Mesenchymal stem cell (in vitro differentiated cells and primary cell): ENCODE measurements around the gene HSPB3.
A peak's percentile ranks its signal among the peaks of the same experiment; 100 is the strongest.

ENCODE experiments used
- DNase-seq: peaks from one replicate; pipeline ENCODE4 v3.0.0-alpha.2; 2013
- H2AFZ ChIP-seq: one replicate; pipeline ENCODE4 v1.6.1; 2013; ENCODE audit warnings: low read depth, mild to moderate bottlenecking, control low read depth, inconsistent platforms, low read length, moderate library complexity
- H2AK5ac ChIP-seq: 2 replicates; pipeline ENCODE4 v1.6.1; 2013; ENCODE audit warnings: low read length, moderate library complexity, mild to moderate bottlenecking, inconsistent platforms; ENCODE audit not compliant: severe bottlenecking
- H2BK120ac ChIP-seq: one replicate; pipeline ENCODE4 v1.6.1; 2013; ENCODE audit warnings: low read depth, mild to moderate bottlenecking, inconsistent platforms, low read length, moderate library complexity
- H2BK12ac ChIP-seq, 2 experiments: one replicate each; pipeline ENCODE4 v1.6.1; 2013; ENCODE audit warnings: inconsistent platforms in 2 of 2, low read length in 2 of 2, mild to moderate bottlenecking in 2 of 2, moderate library complexity in 2 of 2, control low read depth in 1 of 2
- H2BK15ac ChIP-seq: one replicate; pipeline ENCODE4 v1.6.1; 2013; ENCODE audit warnings: mild to moderate bottlenecking, low read depth, inconsistent platforms; ENCODE audit not compliant: poor library complexity, severe bottlenecking
- H2BK5ac ChIP-seq: 2 replicates; pipeline ENCODE4 v1.6.1; 2013; ENCODE audit warnings: low read depth, mild to moderate bottlenecking, low read length, control low read depth, inconsistent platforms; ENCODE audit not compliant: poor library complexity, severe bottlenecking
- H3K14ac ChIP-seq, 2 experiments: one replicate each; pipeline ENCODE4 v1.6.1; 2013; ENCODE audit warnings: inconsistent platforms in 2 of 2, low read length in 2 of 2, control low read depth in 1 of 2, mild to moderate bottlenecking in 1 of 2, moderate library complexity in 1 of 2
- H3K18ac ChIP-seq, 2 experiments: one replicate each; pipeline ENCODE4 v1.6.1; 2013; ENCODE audit warnings: inconsistent platforms in 2 of 2, low read length in 2 of 2, control low read depth in 1 of 2, low read depth in 1 of 2, mild to moderate bottlenecking in 1 of 2
- H3K23ac ChIP-seq, 2 experiments: one replicate each; pipeline ENCODE4 v1.6.1; 2013; ENCODE audit warnings: inconsistent platforms in 2 of 2, low read length in 2 of 2, mild to moderate bottlenecking in 2 of 2, moderate library complexity in 2 of 2, control low read depth in 1 of 2
- H3K27ac ChIP-seq: 2 replicates; pipeline ENCODE4 v1.5.1; 2013; ENCODE audit warnings: mild to moderate bottlenecking, moderate library complexity, low read length, control low read depth, inconsistent platforms; ENCODE audit not compliant: poor library complexity, severe bottlenecking
- H3K27me3 ChIP-seq, 2 experiments: 2 replicates each; pipeline versions ENCODE4 v1.6.1 to v1.7.0; 2013; ENCODE audit warnings: low read length in 2 of 2, mild to moderate bottlenecking in 2 of 2, moderate library complexity in 2 of 2, control low read depth in 1 of 2, inconsistent platforms in 1 of 2; ENCODE audit not compliant: control insufficient read depth in 1 of 2, insufficient read depth in 1 of 2
- H3K36me3 ChIP-seq, 2 experiments: 2 replicates each; pipeline versions ENCODE4 v1.6.1 to v1.7.0; 2013; ENCODE audit warnings: low read length in 2 of 2, control low read depth in 1 of 2, inconsistent platforms in 1 of 2, low read depth in 1 of 2, mild to moderate bottlenecking in 1 of 2; ENCODE audit not compliant: insufficient read depth in 2 of 2, control insufficient read depth in 1 of 2
- H3K4ac ChIP-seq, 2 experiments: one replicate each; pipeline ENCODE4 v1.6.1; 2013; ENCODE audit warnings: inconsistent platforms in 2 of 2, low read length in 2 of 2, mild to moderate bottlenecking in 2 of 2, moderate library complexity in 2 of 2, control low read depth in 1 of 2, low read depth in 1 of 2
- H3K4me1 ChIP-seq: 2 replicates; pipeline ENCODE4 v1.6.1; 2013; ENCODE audit warnings: low read depth, low read length, control low read depth; ENCODE audit not compliant: control insufficient read depth, insufficient read depth
- H3K4me2 ChIP-seq: 2 replicates; pipeline ENCODE4 v1.6.1; 2013; ENCODE audit warnings: low read length, mild to moderate bottlenecking, inconsistent platforms; ENCODE audit not compliant: poor library complexity, severe bottlenecking
- H3K4me3 ChIP-seq, 2 experiments: 2 replicates each; pipeline versions ENCODE4 v1.5.1 to v1.7.0; 2013; ENCODE audit warnings: low read length in 2 of 2, mild to moderate bottlenecking in 2 of 2, control low read depth in 1 of 2, low read depth in 1 of 2; ENCODE audit not compliant: insufficient read depth in 1 of 2
- H3K79me1 ChIP-seq: replicated peaks from 2 replicates; pipeline ENCODE4 v1.6.1; 2013; ENCODE audit warnings: mild to moderate bottlenecking, control low read depth, low read length, inconsistent platforms; ENCODE audit not compliant: poor library complexity, severe bottlenecking
- H3K9ac ChIP-seq: 2 replicates; pipeline ENCODE4 v1.7.0; 2013; ENCODE audit warnings: mild to moderate bottlenecking, low read length, moderate library complexity
- H3K9me3 ChIP-seq: 2 replicates; pipeline ENCODE4 v1.7.0; 2013; ENCODE audit warnings: mild to moderate bottlenecking, low read length; ENCODE audit not compliant: control insufficient read depth
- H4K8ac ChIP-seq: one replicate; pipeline ENCODE4 v1.6.1; 2013; ENCODE audit warnings: inconsistent platforms, mild to moderate bottlenecking, low read length, moderate library complexity
- H4K91ac ChIP-seq: one replicate; pipeline ENCODE4 v1.6.1; 2013; ENCODE audit warnings: mild to moderate bottlenecking, low read length, inconsistent platforms
- WGBS: methylation state at CpG from one replicate; pipeline ENCODE4 v1.1.7; 2013; ENCODE audit warnings: mixed read lengths; 5-methylcytosine and 5-hydroxymethylcytosine counted together

HSPB3 gene

DNA sequence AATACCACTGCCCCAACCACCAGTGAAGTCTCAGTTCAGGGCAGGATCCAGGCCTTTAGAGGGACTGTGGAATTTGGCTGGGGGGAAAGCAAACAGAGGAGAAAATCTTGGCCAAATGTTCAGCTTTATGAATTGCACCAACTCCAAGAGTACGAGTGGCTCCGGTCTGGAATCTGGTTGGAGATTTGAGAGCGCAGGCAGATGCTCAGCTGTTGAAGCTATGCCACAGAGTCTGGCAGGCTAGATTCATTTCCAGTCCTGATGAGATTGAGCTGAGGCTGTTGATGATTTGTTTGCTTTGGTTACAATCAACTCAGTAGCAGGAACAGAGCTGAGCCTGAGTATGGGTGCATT is 9.1 kb upstream of the HSPB3 start:
- 94% methylated on average over 3 of the region's 3 CpGs for WGBS
- no peak overlapping the region for H2BK5ac ChIP-seq
- H3K27me3 ChIP-seq: peaks cover 0 to 5% of the 10 kb centered on the region in 2 experiments

DNA sequence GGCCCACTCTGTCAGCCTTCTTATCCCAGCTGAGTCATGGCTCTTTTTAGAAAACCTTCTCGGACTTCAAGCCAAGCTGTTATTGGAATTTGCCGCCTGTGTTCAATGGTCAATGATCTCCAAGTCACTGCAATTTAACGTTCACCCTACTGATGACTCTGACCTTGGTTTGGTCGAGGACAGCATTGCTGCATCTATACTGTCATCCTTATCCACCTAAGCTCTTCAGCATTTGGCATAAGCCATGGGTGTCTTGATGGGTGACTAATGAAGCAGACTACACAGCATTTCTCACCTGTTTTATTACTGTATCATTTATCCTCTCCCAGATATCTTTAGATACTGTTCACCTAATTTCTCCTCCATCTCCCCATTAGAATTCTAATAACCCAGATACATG is 5.6 kb upstream of the HSPB3 start:
- no peak overlapping the region for H2BK12ac ChIP-seq
- H3K4me2 ChIP-seq: no peak overlapping the region
- no peak overlapping the region for H2AFZ ChIP-seq
- no peak overlapping the region for H2BK5ac ChIP-seq
- no peaks in the 10 kb centered on the region for H3K79me1 ChIP-seq
- no peak overlapping the region for H2BK15ac ChIP-seq
- no peak for DNase-seq
- no peak overlapping the region for H3K23ac ChIP-seq
- no peak overlapping the region for H3K27ac ChIP-seq
- no peak overlapping the region for H4K8ac ChIP-seq
- H3K4me1 ChIP-seq: no peaks in the 10 kb centered on the region
- H2BK120ac ChIP-seq: no peak overlapping the region
- no peak overlapping the region for H3K9ac ChIP-seq
- H3K14ac ChIP-seq: no peak overlapping the region
- no peak overlapping the region for H3K4ac ChIP-seq
- no peak overlapping the region for H3K4me3 ChIP-seq
- WGBS: 87% methylated on average over 4 of the region's 4 CpGs
- H4K91ac ChIP-seq: no peak overlapping the region
- H2AK5ac ChIP-seq: no peak overlapping the region
- H3K27me3 ChIP-seq: peaks cover 0 to 5% of the 10 kb centered on the region in 2 experiments
- H3K9me3 ChIP-seq: no peaks in the 10 kb centered on the region
- no peak overlapping the region for H3K18ac ChIP-seq
- H3K36me3 ChIP-seq: no peaks in the 10 kb centered on the region

More for the DNA sequence above, 9.1 kb upstream of the HSPB3 start:
- no peak overlapping the region for H3K18ac ChIP-seq
- no peaks in the 10 kb centered on the region for H3K4me1 ChIP-seq
- no peak overlapping the region for H2BK120ac ChIP-seq
- H3K9ac ChIP-seq: no peak overlapping the region
- no peaks in the 10 kb centered on the region for H3K79me1 ChIP-seq
- H3K4me2 ChIP-seq: no peak overlapping the region
- H3K4me3 ChIP-seq: no peak overlapping the region
- no peak overlapping the region for H2AFZ ChIP-seq
- no peak overlapping the region for H2BK15ac ChIP-seq
- H4K91ac ChIP-seq: no peak overlapping the region
- no peaks in the 10 kb centered on the region for H3K36me3 ChIP-seq
- H3K14ac ChIP-seq: no peak overlapping the region
- H3K23ac ChIP-seq: no peak overlapping the region
- no peak overlapping the region for H4K8ac ChIP-seq
- no peak overlapping the region for H2BK12ac ChIP-seq
- H3K9me3 ChIP-seq: no peaks in the 10 kb centered on the region
- no peak for DNase-seq
- no peak overlapping the region for H2AK5ac ChIP-seq
- H3K4ac ChIP-seq: no peak overlapping the region
- no peak overlapping the region for H3K27ac ChIP-seq

- Histone ChIP-seq H2BK5ac (no peak overlapping the region), H3K27ac (no peak overlapping the region), H2BK12ac (no peak overlapping the region), H3K9me3 (no peaks in the 10 kb centered on the region), H2BK15ac (no peak overlapping the region), H3K18ac (no peak overlapping the region), H3K4me3 (no peak overlapping the region), H3K9ac (no peak overlapping the region), H3K4me2 (no peak overlapping the region), H3K79me1 (no peaks in the 10 kb centered on the region), H2BK120ac (no peak overlapping the region), H2AK5ac (no peak overlapping the region), H3K14ac (no peak overlapping the region), H3K4me1 (no peaks in the 10 kb centered on the region), H3K23ac (no peak overlapping the region), H3K27me3 (peaks cover 0 to 5% of the 10 kb centered on the region in 2 experiments), H3K4ac (no peak overlapping the region), H2AFZ (no peak overlapping the region), H4K91ac (no peak overlapping the region), H4K8ac (no peak overlapping the region), H3K36me3 (no peaks in the 10 kb centered on the region)
- no peak for DNase-seq
- WGBS: 96% methylated on average over 2 of the region's 2 CpGs
Measured at GRCh38 chr5:54450542-54450941, 5.0 kb upstream of the HSPB3 start.

GRCh38 chr5:54453046-54453445 is 2.5 kb upstream of the HSPB3 start:
- H3K4me2 ChIP-seq: no peak overlapping the region
- no peak overlapping the region for H2BK5ac ChIP-seq
- no peak overlapping the region for H2AK5ac ChIP-seq
- no peak overlapping the region for H2BK15ac ChIP-seq
- WGBS: 43% methylated on average over 2 of the region's 3 CpGs
- H4K8ac ChIP-seq: no peak overlapping the region
- H2BK120ac ChIP-seq: no peak overlapping the region
- H3K18ac ChIP-seq: no peak overlapping the region
- no peaks in the 10 kb centered on the region for H3K9me3 ChIP-seq
- H2BK12ac ChIP-seq: no peak overlapping the region
- H3K4me1 ChIP-seq: peaks cover 2% of the 10 kb centered on the region
- H3K14ac ChIP-seq: no peak overlapping the region
- H3K79me1 ChIP-seq: no peaks in the 10 kb centered on the region
- H3K4ac ChIP-seq: no peak overlapping the region
- peaks cover 0 to 5% of the 10 kb centered on the region in 2 experiments for H3K27me3 ChIP-seq
- no peak overlapping the region for H2AFZ ChIP-seq
- no peak overlapping the region for H3K23ac ChIP-seq
- H3K36me3 ChIP-seq: no peaks in the 10 kb centered on the region
- no peak overlapping the region for H3K27ac ChIP-seq
- DNase-seq: peak; percentile 23
- H3K4me3 ChIP-seq: no peak overlapping the region
- no peak overlapping the region for H3K9ac ChIP-seq
- H4K91ac ChIP-seq: no peak overlapping the region
